Measurements from ENCODE around the gene PITX1. TPM values are rescaled to one million over a fixed set of nuclear protein-coding genes. Genes with fewer than 3 reads are reported as not detected.
A peak's percentile ranks its signal among the peaks of the same experiment; 100 is the strongest.

Gene PITX1
- total RNA-seq, 1 donor from 2014 or later: not detected

GRCh38 chr5:135048930-135049329, 14.9 kb upstream of the PITX1 start:
- no peak for ATAC-seq (ENCODE audit: poor library complexity)
- no peak for DNase-seq
- intact Hi-C loops (cut with DNase I): no loop called here

GRCh38 chr5:135048286-135048685, 14.3 kb upstream of the PITX1 start:
- intact Hi-C loops (cut with DNase I): no loop called here
- no peak for ATAC-seq (ENCODE audit: poor library complexity)
- DNase-seq: no peak

GRCh38 chr5:135047347-135047695, 13.3 kb upstream of the PITX1 start:
- intact Hi-C loops (cut with DNase I): no loop called here
- DNase-seq (no peak), ATAC-seq (ENCODE audit: poor library complexity) (no peak)

GRCh38 chr5:135046661-135047346, 12.8 kb upstream of the PITX1 start:
- intact Hi-C loops (cut with DNase I): no loop called here
- no peak for ATAC-seq (ENCODE audit: poor library complexity)
- no peak for DNase-seq

- intact Hi-C loops (cut with DNase I): no loop called here
- no peak for ATAC-seq (ENCODE audit: poor library complexity)
- DNase-seq: no peak
Observed at GRCh38 chr5:135045488-135045887, 11.5 kb upstream of the PITX1 start.

- ATAC-seq (ENCODE audit: poor library complexity) (no peak), DNase-seq (no peak)
Observed at GRCh38 chr5:135042595-135042994, 8.6 kb upstream of the PITX1 start.

GRCh38 chr5:135041726-135042125, 7.7 kb upstream of the PITX1 start:
- intact Hi-C loops (cut with DNase I): no loop called here
- DNase-seq (no peak), ATAC-seq (ENCODE audit: poor library complexity) (no peak)

More at GRCh38 chr5:135042595-135042994, 8.6 kb upstream of the PITX1 start:
- intact Hi-C loops (cut with DNase I): no loop called here

GRCh38 chr5:135041145-135041587, 7.1 kb upstream of the PITX1 start:
- ATAC-seq (ENCODE audit: poor library complexity) (no peak), DNase-seq (no peak)
- intact Hi-C loops (cut with DNase I): no loop called here

GRCh38 chr5:135040333-135041144, 6.5 kb upstream of the PITX1 start:
- no peak for ATAC-seq (ENCODE audit: poor library complexity)
- DNase-seq: no peak
- intact Hi-C loops (cut with DNase I): no loop called here

- no peak for DNase-seq
- ATAC-seq (ENCODE audit: poor library complexity): no peak
- intact Hi-C loops (cut with DNase I): no loop called here
Observed at GRCh38 chr5:135040034-135040332, 6.0 kb upstream of the PITX1 start.

- DNase-seq (no peak), ATAC-seq (ENCODE audit: poor library complexity) (peak; percentile 44)
- intact Hi-C loops (cut with DNase I): no loop called here
Observed at GRCh38 chr5:135039271-135040033, 5.4 kb upstream of the PITX1 start.

- ATAC-seq (ENCODE audit: poor library complexity): no peak
- intact Hi-C loops (cut with DNase I): no loop called here
- no peak for DNase-seq
Observed at GRCh38 chr5:135038813-135039270, 4.8 kb upstream of the PITX1 start.

- DNase-seq: no peak
- ATAC-seq (ENCODE audit: poor library complexity): no peak
- intact Hi-C loops (cut with DNase I): no loop called here
Observed at GRCh38 chr5:135038205-135038812, 4.3 kb upstream of the PITX1 start.

GRCh38 chr5:135037519-135038204, 3.6 kb upstream of the PITX1 start:
- DNase-seq: no peak
- ATAC-seq (ENCODE audit: poor library complexity): no peak

GRCh38 chr5:135036405-135036804, 2.4 kb upstream of the PITX1 start:
- ATAC-seq (ENCODE audit: poor library complexity): no peak
- DNase-seq: no peak
- intact Hi-C loops (cut with DNase I): no loop called here

More at GRCh38 chr5:135037519-135038204, 3.6 kb upstream of the PITX1 start:
- intact Hi-C loops (cut with DNase I): no loop called here

GRCh38 chr5:135035678-135036030, 1.6 kb upstream of the PITX1 start:
- DNase-seq (no peak), ATAC-seq (ENCODE audit: poor library complexity) (no peak)
- intact Hi-C loops (cut with DNase I): no loop called here

- intact Hi-C loops (cut with DNase I): no loop called here
- ATAC-seq (ENCODE audit: poor library complexity) (no peak), DNase-seq (no peak)
Observed at GRCh38 chr5:135034963-135035677, 1.1 kb upstream of the PITX1 start.
